ENCODE data around the gene GTF3C1.

Gene GTF3C1

GRCh38 chr16:27429981-27430441 lies 119.7 kb downstream of the GTF3C1 start:
- DNase-seq (ENCODE audit: low read depth): no peak
- TF ChIP-seq CTCF (IDR thresholded peaks at IDR 0.05; ENCODE audit: control insufficient read depth, extremely low read depth, insufficient read depth): no peak
- no peak overlapping the region for H3K4me3 ChIP-seq (ENCODE audit: low read depth, low read length)

- TF ChIP-seq CTCF (IDR thresholded peaks at IDR 0.05; ENCODE audit: control insufficient read depth, extremely low read depth, insufficient read depth): no peak
- H3K4me3 ChIP-seq (ENCODE audit: low read depth, low read length): no peak overlapping the region
- no peak for DNase-seq (ENCODE audit: low read depth)
These were observed 120.3 kb downstream of the GTF3C1 start for GRCh38 chr16:27429330-27429871.

- no peak for DNase-seq (ENCODE audit: low read depth)
- no peak overlapping the region for H3K4me3 ChIP-seq (ENCODE audit: low read depth, low read length)
- no peak for TF ChIP-seq CTCF (IDR thresholded peaks at IDR 0.05; ENCODE audit: control insufficient read depth, extremely low read depth, insufficient read depth)
These were observed 121.5 kb downstream of the GTF3C1 start for GRCh38 chr16:27428026-27428785.

- TF ChIP-seq CTCF (IDR thresholded peaks at IDR 0.05; ENCODE audit: control insufficient read depth, extremely low read depth, insufficient read depth): no peak
- no peak for DNase-seq (ENCODE audit: low read depth)
- H3K4me3 ChIP-seq (ENCODE audit: low read depth, low read length): no peak overlapping the region
These were observed 122.2 kb downstream of the GTF3C1 start for GRCh38 chr16:27427538-27427937.

- no peak for DNase-seq (ENCODE audit: low read depth)
- TF ChIP-seq CTCF (IDR thresholded peaks at IDR 0.05; ENCODE audit: control insufficient read depth, extremely low read depth, insufficient read depth): no peak
- H3K4me3 ChIP-seq (ENCODE audit: low read depth, low read length): no peak overlapping the region
These were observed 123.0 kb downstream of the GTF3C1 start for GRCh38 chr16:27426423-27427408.

- no peak for DNase-seq (ENCODE audit: low read depth)
- no peak for TF ChIP-seq CTCF (IDR thresholded peaks at IDR 0.05; ENCODE audit: control insufficient read depth, extremely low read depth, insufficient read depth)
- H3K4me3 ChIP-seq (ENCODE audit: low read depth, low read length): no peak overlapping the region
These were observed 123.8 kb downstream of the GTF3C1 start for GRCh38 chr16:27425961-27426360.

Data from LNCaP clone FGC (cell line).